Smooth muscle cell of trachea (primary cell): ENCODE results near the gene TRIM48. TPM values are rescaled to one million over a fixed set of nuclear protein-coding genes. Genes with fewer than 3 reads are reported as not detected.

Source experiments
- total RNA-seq: library from RNA; depleted of rRNA; stranded (reverse); fragments of >200 nt; gene quantifications from 2 replicates; pipeline ENCODE4 v1.2.1, GENCODE V29; 2014

Gene TRIM48
- total RNA-seq, result not detected in 2 replicates

GRCh38 chr11:55261855-55262254, at the start of gene TRIM48:
Gene TRIM48 (plus strand): TSS chr11:55262155. CDS start chr11:55262268, 113 bp downstream.

Other genes with a start within 250 kb of the TRIM48 start
- not detected in 2 replicates for gene OR4A16, start 81.0 kb downstream of the TRIM48 start, total RNA-seq
- not detected in 2 replicates for gene OR4A15, start 105.8 kb downstream of the TRIM48 start, total RNA-seq